Measurements from ENCODE around the gene PCP2. TPM values are rescaled to one million over a fixed set of nuclear protein-coding genes. Genes with fewer than 3 reads are reported as not detected.

PCP2 gene
- total RNA-seq, 4 donors from 2014 or later: 2.3 to 13.4 (median 7.8) TPM; not detected in 1

- Histone ChIP-seq H3K27ac (peak overlapping the region; percentile 84 to 89 (median 88)), H3K4me3 (peak overlapping the region; percentile 62 to 91 (median 72)), H3K36me3 (peaks cover 0 to 10% (median 0%) of the 10 kb centered on the region in 3 donors), H3K9me3 (no peaks in the 10 kb centered on the region), H3K27me3 (no peaks in the 10 kb centered on the region), H3K4me1 (peaks cover 0 to 11% (median 5%) of the 10 kb centered on the region in 4 donors)
- DNase-seq: no peak
- TF ChIP-seq CTCF (IDR thresholded peaks at IDR 0.05): no peak
- no peak for TF ChIP-seq POLR2A (IDR thresholded peaks at IDR 0.05)
Observed at GRCh38 chr19:7636317-7636690, 2.8 kb upstream of the PCP2 start.

- no peak for TF ChIP-seq POLR2A (IDR thresholded peaks at IDR 0.05)
- peaks cover under 1 to 15% (median 8%) of the 10 kb centered on the region in 4 donors for H3K4me1 ChIP-seq
- DNase-seq: no peak
- no peaks in the 10 kb centered on the region for H3K27me3 ChIP-seq
- no peaks in the 10 kb centered on the region for H3K9me3 ChIP-seq
- no peak overlapping the region for H3K27ac ChIP-seq
- H3K4me3 ChIP-seq: no peak overlapping the region
- H3K36me3 ChIP-seq: peaks cover 0 to 6% (median 0%) of the 10 kb centered on the region in 3 donors
Observed at GRCh38 chr19:7635670-7636069, 2.2 kb upstream of the PCP2 start.

DNA sequence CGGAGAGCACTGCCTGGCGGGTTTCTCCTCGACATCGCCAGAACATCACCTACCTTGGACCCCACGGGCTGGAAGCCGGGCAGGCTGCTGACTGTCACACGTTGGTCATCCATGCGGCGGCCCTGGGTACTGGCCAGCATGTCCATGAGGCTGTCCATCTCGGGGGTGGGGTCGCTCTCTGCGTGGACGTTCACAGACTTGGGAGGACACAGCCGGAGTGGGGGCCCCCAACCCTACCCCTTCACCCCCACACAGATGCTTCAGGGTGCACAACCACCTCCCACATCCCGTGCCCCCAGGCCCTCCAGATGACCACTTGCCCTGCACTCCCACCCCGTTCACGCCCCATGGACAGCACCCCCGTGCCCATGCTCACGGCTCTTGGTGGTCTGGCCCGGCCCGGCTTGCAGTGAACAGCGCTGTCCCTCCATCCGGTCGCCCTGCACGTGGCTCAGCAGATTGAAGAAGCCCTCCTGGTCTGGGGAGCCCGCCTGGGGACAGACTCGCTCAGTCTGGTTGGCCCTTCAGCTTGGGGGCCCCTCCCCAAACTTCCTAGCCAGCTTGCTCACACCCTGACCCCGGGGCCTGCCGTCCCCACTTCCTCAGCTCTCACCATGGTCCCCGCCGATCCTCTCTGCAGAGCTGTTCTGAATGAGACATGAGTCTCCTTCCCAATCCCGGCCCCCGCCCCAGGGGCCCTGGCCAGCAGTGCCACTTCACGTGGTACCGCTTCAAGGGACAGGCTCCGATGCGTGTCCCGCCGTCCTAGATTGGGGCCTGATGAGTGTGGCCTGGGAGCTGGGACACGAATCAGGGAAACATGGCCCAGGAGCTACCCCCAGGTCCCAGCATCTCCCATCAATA, 947 bp downstream of the PCP2 start:
- Histone ChIP-seq H3K27ac (no peak overlapping the region), H3K27me3 (no peaks in the 10 kb centered on the region), H3K4me1 (peaks cover 12 to 32% (median 23%) of the 10 kb centered on the region in 4 donors), H3K9me3 (no peaks in the 10 kb centered on the region), H3K4me3 (no peak overlapping the region), H3K36me3 (no peaks in the 10 kb centered on the region)
- no peak for DNase-seq
- no peak for TF ChIP-seq POLR2A (IDR thresholded peaks at IDR 0.05)
- no peak for TF ChIP-seq CTCF (IDR thresholded peaks at IDR 0.05)

- no peak overlapping the region for H3K4me3 ChIP-seq
- H3K27ac ChIP-seq: no peak overlapping the region
- no peak for DNase-seq
- no peaks in the 10 kb centered on the region for H3K27me3 ChIP-seq
- H3K4me1 ChIP-seq: peaks cover 12 to 30% (median 21%) of the 10 kb centered on the region in 4 donors
- H3K9me3 ChIP-seq: no peaks in the 10 kb centered on the region
- H3K36me3 ChIP-seq: peaks cover 0 to under 1% (median 0%) of the 10 kb centered on the region in 3 donors
- TF ChIP-seq POLR2A (IDR thresholded peaks at IDR 0.05) (no peak), CTCF (IDR thresholded peaks at IDR 0.05) (no peak)
Observed at GRCh38 chr19:7631577-7631976, 1.9 kb downstream of the PCP2 start.

GRCh38 chr19:7629347-7630054, 4.0 kb downstream of the PCP2 start, which contains the start of the genes PET100 and XAB2:
TSS of gene PET100 (plus strand) at chr19:7629793. CDS start at chr19:7629834, 41 bp downstream.
TSS of gene XAB2 (minus strand) at chr19:7629545. CDS start at chr19:7629527, 18 bp downstream.
- TF ChIP-seq CTCF (IDR thresholded peaks at IDR 0.05): no peak
- TF ChIP-seq POLR2A (IDR thresholded peaks at IDR 0.05): peak; percentile 34 to 36
- Histone ChIP-seq H3K4me3 (peak within 1 kb of the TSS; percentile 70 to 99 (median 88)), H3K4me1 (peaks cover 12 to 24% (median 20%) of the 10 kb centered on the region in 4 donors), H3K27ac (peak within 1 kb of the TSS; percentile 74 to 82 (median 82)), H3K36me3 (peaks cover 0 to 20% (median 0%) of the 10 kb centered on the region in 3 donors), H3K9me3 (no peaks in the 10 kb centered on the region), H3K27me3 (no peaks in the 10 kb centered on the region)
- DNase-seq: peak; percentile 96 to 99 (median 96)

Data from Peyer's patch (tissue), 4 donors.